Breast epithelium (tissue), 4 donors: ENCODE data around the gene ANGPT4. TPM values are rescaled to one million over a fixed set of nuclear protein-coding genes. Genes with fewer than 3 reads are reported as not detected.

ENCODE experiments used
- DNase-seq, 2 donors: peaks; one replicate each; pipeline ENCODE4 v3.0.0-alpha.2; 2019; ENCODE audit warnings: low spot score in 2 of 2
- H3K27ac ChIP-seq, 2 donors: fragments of 200-600 bp; sonication (generic) in 1 of 2; one replicate each; pipeline ENCODE4 v1.5.1; 2016 to 2019; ENCODE audit warnings: mild to moderate bottlenecking in 1 of 2
- H3K27me3 ChIP-seq, 2 donors: fragments of 200-600 bp; sonication (generic) in 1 of 2; one replicate each; pipeline versions ENCODE4 v1.5.1 to v1.6.0; 2017 to 2019; ENCODE audit warnings: control low read depth in 1 of 2, mild to moderate bottlenecking in 1 of 2
- H3K36me3 ChIP-seq: fragments of 200-600 bp; one replicate; pipeline ENCODE4 v1.5.1; 2019
- H3K4me1 ChIP-seq, 2 donors: fragments of 200-600 bp; sonication (generic); one replicate each; pipeline ENCODE4 v1.5.1; 2016 to 2019; ENCODE audit warnings: control low read depth in 1 of 2
- H3K4me3 ChIP-seq, 3 donors: fragments of 200-600 bp; sonication (generic); 1 replicate in 2 of 3; 2 replicates in 1 of 3; pipeline ENCODE4 v1.5.1; 2016 to 2019; ENCODE audit warnings: mild to moderate bottlenecking in 3 of 3, moderate library complexity in 2 of 3
- H3K9me3 ChIP-seq, 2 donors: fragments of 200-600 bp; sonication (generic) in 1 of 2; one replicate each; pipeline ENCODE4 v1.5.1; 2016 to 2019; ENCODE audit warnings: control low read depth in 1 of 2
- CTCF ChIP-seq, 3 donors: fragments of 450-650 bp; IDR thresholded peaks; one replicate each; pipeline ENCODE4 v1.5.1; 2016 to 2017; ENCODE audit warnings: antibody characterized with exemption in 3 of 3, mild to moderate bottlenecking in 3 of 3, moderate library complexity in 3 of 3
- POLR2A ChIP-seq: fragments of 450-650 bp; IDR thresholded peaks from one replicate; pipeline ENCODE4 v1.6.1; 2016; ENCODE audit warnings: antibody characterized with exemption, mild to moderate bottlenecking, moderate library complexity
- POLR2AphosphoS5 ChIP-seq, 3 donors: sonication (generic); formaldehyde crosslinking; IDR thresholded peaks; one replicate each; pipeline ENCODE4 v1.6.1; 2017; ENCODE audit warnings: antibody characterized with exemption in 3 of 3
- intact Hi-C: fragments of 100-400 bp; cut with DNase I; formaldehyde crosslinking; loops from one replicate; pipeline ENCODE4 v1.15.1; 2023; ENCODE audit warnings: low total_unique reads
- total RNA-seq, 3 donors: library from RNA; depleted of rRNA; stranded (reverse); fragments of >200 nt; gene quantifications; one replicate each; pipeline ENCODE4 v1.1.0, GENCODE V29; 2016

The ANGPT4 gene
- total RNA-seq, 3 donors from 2014 or later: 0.66 to 18.4 (median 1.0) TPM

- intact Hi-C loops: no loop called here
- H3K27me3 ChIP-seq: peaks cover 0 to 9% of the 10 kb centered on the region in 2 donors
- no peak for DNase-seq
These were observed 47.9 kb downstream of the ANGPT4 start for GRCh38 chr20:868279-868678.

GRCh38 chr20:865440-865839 lies 50.7 kb downstream of the ANGPT4 start:
- DNase-seq: no peak
- no peaks in the 10 kb centered on the region for H3K36me3 ChIP-seq
- intact Hi-C loops: no loop called here
- H3K4me1 ChIP-seq: no peaks in the 10 kb centered on the region
- H3K27me3 ChIP-seq: no peaks in the 10 kb centered on the region
- H3K9me3 ChIP-seq: no peaks in the 10 kb centered on the region
- H3K27ac ChIP-seq: no peak overlapping the region
- TF ChIP-seq POLR2A (no peak), CTCF (IDR thresholded peaks at IDR 0.05) (no peak), POLR2AphosphoS5 (IDR thresholded peaks at IDR 0.05) (no peak)
- H3K4me3 ChIP-seq: no peak overlapping the region

More at GRCh38 chr20:868279-868678, 47.9 kb downstream of the ANGPT4 start:
- Histone ChIP-seq H3K36me3 (no peaks in the 10 kb centered on the region), H3K9me3 (no peaks in the 10 kb centered on the region), H3K4me3 (no peak overlapping the region), H3K4me1 (no peaks in the 10 kb centered on the region), H3K27ac (no peak overlapping the region)
- TF ChIP-seq POLR2A (no peak), POLR2AphosphoS5 (IDR thresholded peaks at IDR 0.05) (no peak), CTCF (IDR thresholded peaks at IDR 0.05) (no peak)

- Histone ChIP-seq H3K9me3 (no peaks in the 10 kb centered on the region), H3K36me3 (no peaks in the 10 kb centered on the region), H3K27ac (no peak overlapping the region), H3K4me1 (no peaks in the 10 kb centered on the region), H3K27me3 (no peaks in the 10 kb centered on the region), H3K4me3 (no peak overlapping the region)
- intact Hi-C loops: no loop called here
- TF ChIP-seq CTCF (IDR thresholded peaks at IDR 0.05) (no peak), POLR2A (no peak), POLR2AphosphoS5 (IDR thresholded peaks at IDR 0.05) (no peak)
- no peak for DNase-seq
These were observed 55.2 kb downstream of the ANGPT4 start for GRCh38 chr20:860891-861290.

GRCh38 chr20:859751-860231 lies 56.3 kb downstream of the ANGPT4 start:
- intact Hi-C loops: no loop called here
- Histone ChIP-seq H3K36me3 (no peaks in the 10 kb centered on the region), H3K4me1 (no peaks in the 10 kb centered on the region), H3K4me3 (no peak overlapping the region), H3K27ac (no peak overlapping the region), H3K9me3 (no peaks in the 10 kb centered on the region), H3K27me3 (no peaks in the 10 kb centered on the region)
- DNase-seq: no peak
- TF ChIP-seq POLR2AphosphoS5 (IDR thresholded peaks at IDR 0.05) (no peak), CTCF (IDR thresholded peaks at IDR 0.05) (no peak), POLR2A (no peak)

- intact Hi-C loops: no loop called here
- no peak for DNase-seq
- H3K4me3 ChIP-seq: no peak overlapping the region
- H3K36me3 ChIP-seq: no peaks in the 10 kb centered on the region
- no peak overlapping the region for H3K27ac ChIP-seq
- TF ChIP-seq CTCF (IDR thresholded peaks at IDR 0.05) (no peak), POLR2A (no peak), POLR2AphosphoS5 (IDR thresholded peaks at IDR 0.05) (no peak)
- H3K4me1 ChIP-seq: no peaks in the 10 kb centered on the region
- no peaks in the 10 kb centered on the region for H3K9me3 ChIP-seq
- H3K27me3 ChIP-seq: no peaks in the 10 kb centered on the region
These were observed 58.1 kb downstream of the ANGPT4 start for GRCh38 chr20:858011-858410.
